Erythroblast (primary cell): Measurements from ENCODE around the gene PGBD1.

Experiments used
- DNase-seq, 2 experiments: peaks; one replicate each; lab custom pipeline; 2025; lab: John Stamatoyannopoulos, UW
- GATA1 ChIP-seq: IDR thresholded peaks from 2 replicates; pipeline ENCODE4 v1.6.1; 2011; ENCODE audit warnings: low read depth, mild to moderate bottlenecking, control low read depth, low read length, moderate library complexity
- POLR2A ChIP-seq: IDR thresholded peaks from 2 replicates; pipeline ENCODE4 v1.6.1; 2011; ENCODE audit warnings: mild to moderate bottlenecking, low read length

Gene PGBD1

DNA sequence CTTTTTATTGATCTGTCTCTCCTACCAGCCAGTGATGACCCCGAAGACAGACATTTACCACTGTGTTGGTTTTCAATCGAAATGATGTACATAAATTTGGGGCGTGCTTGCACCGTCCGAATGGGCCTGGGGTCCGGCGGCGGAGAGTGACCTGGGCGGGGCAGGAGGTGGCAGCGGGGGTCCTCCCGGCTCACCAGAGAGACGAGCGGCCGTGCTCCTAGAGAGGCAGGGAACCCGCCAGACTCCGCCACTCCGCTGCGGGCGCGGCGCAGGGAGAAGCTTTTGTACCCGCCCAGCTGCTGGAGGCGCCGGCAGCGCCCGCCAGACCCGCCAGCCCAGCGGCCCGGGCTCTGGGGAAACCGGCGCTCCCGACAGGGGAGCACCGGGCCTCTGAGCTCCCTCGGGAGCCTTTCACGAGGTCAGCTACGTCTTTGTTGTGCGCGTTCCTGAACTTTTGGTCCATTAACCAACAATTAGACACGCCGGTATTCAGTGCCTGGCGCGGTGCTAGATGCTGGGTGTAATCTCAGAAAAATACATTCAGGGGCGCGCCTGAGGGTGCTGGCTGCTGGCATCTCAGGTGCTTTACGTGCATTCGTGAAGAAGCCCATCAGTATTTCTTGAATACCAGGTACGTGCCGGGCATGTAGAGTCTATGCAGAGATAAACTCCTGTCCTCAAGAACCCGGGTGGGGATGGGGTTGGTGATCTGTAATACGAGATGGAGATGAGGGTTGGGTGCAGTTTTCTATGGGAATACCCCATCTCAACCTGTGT lies at the start of gene PGBD1:
Gene PGBD1 (plus strand): TSS at position 285 of the 777 bp plus-strand sequence. CDS start 2,242 bp downstream, outside the sequence.
- peak; percentile 79 to 85 for DNase-seq
- TF ChIP-seq GATA1: no peak
- peak; percentile 42 for TF ChIP-seq POLR2A

GRCh38 chr6:28232785-28233184 lies 48.6 kb upstream of the PGBD1 start:
- TF ChIP-seq POLR2A (no peak), GATA1 (no peak)
- no peak for DNase-seq

- no peak for TF ChIP-seq POLR2A
- TF ChIP-seq GATA1: no peak
These were observed 45.4 kb upstream of the PGBD1 start for GRCh38 chr6:28235912-28236452.

GRCh38 chr6:28239636-28240035 lies 41.7 kb upstream of the PGBD1 start:
- no peak for DNase-seq
- TF ChIP-seq POLR2A (no peak), GATA1 (no peak)

More at GRCh38 chr6:28235912-28236452, 45.4 kb upstream of the PGBD1 start:
- no peak for DNase-seq

- TF ChIP-seq GATA1: no peak
- TF ChIP-seq POLR2A: no peak
- DNase-seq: no peak
These were observed 40.9 kb upstream of the PGBD1 start for GRCh38 chr6:28240471-28240870.

DNA sequence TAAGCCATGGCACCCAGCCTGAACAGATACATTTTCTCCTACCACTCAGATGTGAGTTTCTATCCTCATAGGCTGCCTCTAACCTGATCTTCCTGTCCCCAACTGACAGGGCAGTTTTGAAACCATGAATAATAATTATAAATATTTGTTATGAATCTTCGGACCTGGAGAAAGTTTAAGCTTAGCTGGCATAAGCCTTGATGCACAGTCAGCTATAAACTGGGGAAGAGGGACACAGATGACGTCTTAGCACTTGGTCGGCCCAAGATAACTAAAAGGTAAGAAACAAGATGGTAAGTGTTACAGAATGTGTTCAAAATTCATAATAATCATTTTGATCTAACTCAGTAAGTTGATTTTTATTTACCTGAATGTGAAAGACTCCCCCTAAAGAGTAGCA lies 37.4 kb upstream of the PGBD1 start:
- no peak for DNase-seq
- TF ChIP-seq GATA1: no peak

- no peak for DNase-seq
- TF ChIP-seq POLR2A (no peak), GATA1 (no peak)
These were observed 36.0 kb upstream of the PGBD1 start for GRCh38 chr6:28245206-28245941.

GRCh38 chr6:28248916-28249315 lies 32.5 kb upstream of the PGBD1 start:
- no peak for TF ChIP-seq POLR2A
- no peak for TF ChIP-seq GATA1
- DNase-seq: no peak

GRCh38 chr6:28250747-28251146 lies 30.6 kb upstream of the PGBD1 start:
- no peak for DNase-seq
- TF ChIP-seq POLR2A (no peak), GATA1 (no peak)

DNA sequence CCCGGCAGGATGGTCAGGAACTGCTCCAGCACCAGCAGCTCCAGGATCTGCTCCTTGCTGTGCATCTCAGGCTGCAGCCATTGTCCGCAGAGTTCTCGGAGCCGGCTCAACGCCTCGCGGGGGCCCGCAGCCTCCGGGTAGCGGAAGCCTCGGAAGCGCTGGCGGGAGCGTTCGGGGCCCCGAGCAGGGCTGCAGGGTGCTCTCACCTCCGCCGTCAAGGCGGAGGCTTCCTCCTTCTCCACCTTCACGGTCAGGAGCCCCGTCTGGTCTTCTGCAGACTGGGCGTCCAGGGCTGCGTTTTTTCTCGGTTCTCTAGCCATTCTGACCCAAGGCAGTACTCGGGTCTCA lies 29.7 kb upstream of the PGBD1 start:
- TF ChIP-seq POLR2A: no peak
- no peak for TF ChIP-seq GATA1
- DNase-seq: peak; percentile 59 to 65

DNA sequence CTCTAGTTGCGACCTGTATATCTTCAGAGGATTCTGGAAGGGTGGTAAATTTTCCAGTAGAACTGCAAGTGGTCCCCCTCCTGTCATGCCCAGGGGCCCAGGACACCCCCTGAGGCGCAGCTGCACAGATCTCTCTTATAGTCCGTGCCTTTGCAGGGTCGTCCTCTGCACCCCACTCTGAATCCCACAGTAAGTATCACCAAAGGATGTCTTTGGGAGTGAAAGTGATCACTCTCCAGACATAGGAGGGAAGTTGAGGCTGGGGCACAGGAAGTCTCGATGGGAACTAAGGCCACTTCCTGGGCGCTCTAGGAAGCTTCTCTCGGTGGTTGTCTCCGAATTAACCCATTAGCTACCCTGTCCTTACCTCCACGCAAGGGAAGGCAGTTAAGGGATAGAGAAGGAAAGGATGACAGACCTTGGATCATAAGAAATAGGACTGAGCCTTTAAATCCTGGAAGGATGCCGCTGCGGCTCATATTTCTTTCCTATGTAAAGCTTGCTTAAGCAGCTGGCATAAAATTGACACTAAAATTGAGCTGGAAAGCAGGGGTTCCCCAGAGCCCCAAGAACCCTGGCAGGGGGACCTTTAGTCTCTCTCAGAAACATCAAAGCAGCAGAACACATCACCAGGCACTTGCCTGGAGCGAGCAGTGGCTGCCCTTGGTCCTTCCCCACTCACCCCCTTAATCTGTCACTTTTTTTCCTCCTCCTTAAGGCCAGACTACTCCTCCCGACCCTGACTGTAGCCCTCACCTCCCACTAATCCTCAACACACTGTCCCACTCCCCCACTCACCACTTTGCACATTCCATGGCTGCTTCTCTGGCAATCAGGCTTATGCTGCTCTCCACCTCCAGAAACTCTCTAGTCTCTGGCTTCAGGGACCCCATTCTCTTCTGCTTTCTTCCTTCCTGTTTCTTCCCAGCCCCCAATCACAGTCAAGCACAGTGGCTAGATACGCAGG lies 29.1 kb upstream of the PGBD1 start, which contains the start of gene ZKSCAN4:
Gene ZKSCAN4 (minus strand): TSS at position 261 of the 967 bp plus-strand sequence. CDS start 289 bp downstream, outside the sequence.
- no peak for TF ChIP-seq GATA1
- TF ChIP-seq POLR2A: peak; percentile 56

DNA sequence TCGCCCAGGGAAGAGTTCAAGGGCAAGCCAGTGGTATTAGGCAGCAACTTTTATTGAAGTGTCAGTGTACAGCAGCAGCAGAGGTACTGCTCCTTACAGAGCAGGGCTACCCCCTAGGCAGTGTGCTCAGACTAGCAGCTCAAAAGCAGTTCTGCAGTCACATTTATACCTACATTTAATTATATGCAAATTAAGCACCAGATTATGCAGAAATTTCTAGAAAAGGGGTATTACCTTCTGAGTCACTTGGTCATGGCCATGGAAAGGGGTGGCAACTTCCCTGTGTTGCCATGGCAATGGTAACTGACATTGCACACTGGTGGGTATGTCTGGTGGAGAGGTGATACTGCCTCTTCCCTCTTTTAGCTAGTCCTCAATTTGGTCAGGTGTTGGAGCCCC lies 27.3 kb upstream of the PGBD1 start:
- peak; percentile 14 to 32 for DNase-seq
- TF ChIP-seq GATA1 (no peak), POLR2A (no peak)

More for the DNA sequence above, 29.1 kb upstream of the PGBD1 start, which contains the start of gene ZKSCAN4:
- DNase-seq: peak; percentile 91 to 92

GRCh38 chr6:28257042-28257441 lies 24.3 kb upstream of the PGBD1 start:
- TF ChIP-seq POLR2A (no peak), GATA1 (no peak)
- DNase-seq: no peak
